Measurements from ENCODE around the gene TRIM7. TPM values are rescaled to one million over a fixed set of nuclear protein-coding genes. Genes with fewer than 3 reads are reported as not detected.

Gene TRIM7
- total and polyA plus RNA-seq, 9 of the 15 experiments (the other 6 are each of a cell fraction or from before 2014, with no cell fraction given), result 2.6 to 14.9 (median 8.9) TPM

DNA sequence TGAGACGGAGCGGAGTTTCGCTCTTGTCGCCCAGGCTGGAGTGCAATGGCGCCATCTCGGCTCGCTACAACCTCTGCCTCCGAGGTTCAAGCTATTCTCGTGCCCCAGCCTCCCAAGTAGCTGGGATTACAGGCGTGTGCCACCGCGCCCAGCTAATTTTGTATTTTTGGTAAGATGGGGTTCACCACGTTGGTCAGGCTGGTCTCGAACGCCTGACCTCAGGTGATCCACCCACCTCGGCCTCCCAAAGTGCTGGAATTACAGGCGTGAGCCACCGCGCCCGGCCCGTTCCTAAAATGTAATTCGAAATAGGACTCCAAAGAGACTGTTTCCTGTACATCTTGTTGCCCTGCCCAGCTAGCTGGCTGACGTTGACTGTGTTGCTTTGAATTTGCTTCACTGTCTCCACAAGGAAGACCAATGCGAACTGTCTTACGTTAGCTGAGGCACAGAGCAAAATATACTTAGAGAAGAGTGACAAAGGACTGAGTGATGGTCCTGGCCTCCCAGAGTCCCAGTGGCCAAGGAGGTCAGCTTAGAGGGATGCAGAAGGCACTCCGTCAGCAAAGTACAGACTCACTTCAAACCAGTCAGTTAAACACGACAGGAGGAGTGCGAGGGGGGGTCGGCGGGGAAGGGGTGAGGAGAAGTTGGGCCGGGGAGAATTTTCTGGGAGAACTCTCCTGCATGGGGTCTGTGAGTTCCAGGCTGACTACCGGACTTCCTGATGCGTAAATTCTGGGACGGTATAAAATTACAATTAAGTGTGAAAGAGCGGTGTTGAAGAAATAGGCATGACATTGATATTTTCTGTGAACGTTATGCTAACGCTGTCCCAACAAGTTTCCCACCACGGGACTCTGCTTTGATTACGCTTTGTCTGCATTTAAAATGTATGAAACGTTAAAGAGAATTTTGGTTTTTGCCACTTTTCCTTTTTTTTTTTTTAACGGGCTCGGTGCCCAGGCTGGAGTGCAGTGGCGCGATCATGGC is 11.3 kb upstream of the TRIM7 start (continued):
- TF ChIP-seq, protein P1, sequence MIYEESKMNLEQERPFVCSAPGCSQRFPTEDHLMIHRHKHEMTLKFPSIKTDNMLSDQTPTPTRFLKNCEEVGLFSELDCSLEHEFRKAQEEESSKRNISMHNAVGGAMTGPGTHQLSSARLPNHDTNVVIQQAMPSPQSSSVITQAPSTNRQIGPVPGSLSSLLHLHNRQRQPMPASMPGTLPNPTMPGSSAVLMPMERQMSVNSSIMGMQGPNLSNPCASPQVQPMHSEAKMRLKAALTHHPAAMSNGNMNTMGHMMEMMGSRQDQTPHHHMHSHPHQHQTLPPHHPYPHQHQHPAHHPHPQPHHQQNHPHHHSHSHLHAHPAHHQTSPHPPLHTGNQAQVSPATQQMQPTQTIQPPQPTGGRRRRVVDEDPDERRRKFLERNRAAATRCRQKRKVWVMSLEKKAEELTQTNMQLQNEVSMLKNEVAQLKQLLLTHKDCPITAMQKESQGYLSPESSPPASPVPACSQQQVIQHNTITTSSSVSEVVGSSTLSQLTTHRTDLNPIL (CRISPR knock-in tag; IDR thresholded peaks at IDR 0.05), result no peak
- 0 out of 2 replicates have a peak, but pooled peaks have one; percentile 51 for TF ChIP-seq ESRRA (IDR thresholded peaks at IDR 0.05; ENCODE audit: borderline replicate concordance, low read depth)
- TF ChIP-seq ZBTB8A (IDR thresholded peaks at IDR 0.05; ENCODE audit: partially characterized antibody), result no peak
- TF ChIP-seq, protein P2, sequence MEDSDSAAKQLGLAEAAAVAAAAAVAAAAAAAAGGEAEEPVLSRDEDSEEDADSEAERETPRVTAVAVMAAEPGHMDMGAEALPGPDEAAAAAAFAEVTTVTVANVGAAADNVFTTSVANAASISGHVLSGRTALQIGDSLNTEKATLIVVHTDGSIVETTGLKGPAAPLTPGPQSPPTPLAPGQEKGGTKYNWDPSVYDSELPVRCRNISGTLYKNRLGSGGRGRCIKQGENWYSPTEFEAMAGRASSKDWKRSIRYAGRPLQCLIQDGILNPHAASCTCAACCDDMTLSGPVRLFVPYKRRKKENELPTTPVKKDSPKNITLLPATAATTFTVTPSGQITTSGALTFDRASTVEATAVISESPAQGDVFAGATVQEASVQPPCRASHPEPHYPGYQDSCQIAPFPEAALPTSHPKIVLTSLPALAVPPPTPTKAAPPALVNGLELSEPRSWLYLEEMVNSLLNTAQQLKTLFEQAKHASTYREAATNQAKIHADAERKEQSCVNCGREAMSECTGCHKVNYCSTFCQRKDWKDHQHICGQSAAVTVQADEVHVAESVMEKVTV (CRISPR knock-in tag; IDR thresholded peaks at IDR 0.05), result no peak
- no peak for TF ChIP-seq PTBP1 (IDR thresholded peaks at IDR 0.05; ENCODE audit: low read depth, low read length)
- TF ChIP-seq, protein P3, sequence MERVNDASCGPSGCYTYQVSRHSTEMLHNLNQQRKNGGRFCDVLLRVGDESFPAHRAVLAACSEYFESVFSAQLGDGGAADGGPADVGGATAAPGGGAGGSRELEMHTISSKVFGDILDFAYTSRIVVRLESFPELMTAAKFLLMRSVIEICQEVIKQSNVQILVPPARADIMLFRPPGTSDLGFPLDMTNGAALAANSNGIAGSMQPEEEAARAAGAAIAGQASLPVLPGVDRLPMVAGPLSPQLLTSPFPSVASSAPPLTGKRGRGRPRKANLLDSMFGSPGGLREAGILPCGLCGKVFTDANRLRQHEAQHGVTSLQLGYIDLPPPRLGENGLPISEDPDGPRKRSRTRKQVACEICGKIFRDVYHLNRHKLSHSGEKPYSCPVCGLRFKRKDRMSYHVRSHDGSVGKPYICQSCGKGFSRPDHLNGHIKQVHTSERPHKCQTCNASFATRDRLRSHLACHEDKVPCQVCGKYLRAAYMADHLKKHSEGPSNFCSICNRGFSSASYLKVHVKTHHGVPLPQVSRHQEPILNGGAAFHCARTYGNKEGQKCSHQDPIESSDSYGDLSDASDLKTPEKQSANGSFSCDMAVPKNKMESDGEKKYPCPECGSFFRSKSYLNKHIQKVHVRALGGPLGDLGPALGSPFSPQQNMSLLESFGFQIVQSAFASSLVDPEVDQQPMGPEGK (CRISPR knock-in tag; IDR thresholded peaks at IDR 0.05; ENCODE audit: borderline replicate concordance), result no peak
- TF ChIP-seq BCL6 (CRISPR knock-in tag; IDR thresholded peaks at IDR 0.05), result no peak
- no peak for TF ChIP-seq HNRNPH1 (optimal IDR thresholded peaks at IDR 0.05; ENCODE audit: low read depth, low read length)
- TF ChIP-seq ZNF263 (CRISPR knock-in tag; IDR thresholded peaks at IDR 0.05; ENCODE audit: borderline replicate concordance), result peak; percentile 17; the same call in 1 of the 2 replicates
- peak in 1 of 2 experiments; percentile 2; a peak in 2 of 3 replicates for TF ChIP-seq CBX3 (IDR thresholded peaks at IDR 0.05; ENCODE audit: borderline replicate concordance in 1 of 2, low read length in 2 of 2)
